Measurements from ENCODE around the gene BTBD8. TPM values are rescaled to one million over a fixed set of nuclear protein-coding genes. Genes with fewer than 3 reads are reported as not detected.

Gene BTBD8
- total RNA-seq, 4 donors from 2014 or later, result 0.90 to 5.7 (median 3.4) TPM

DNA sequence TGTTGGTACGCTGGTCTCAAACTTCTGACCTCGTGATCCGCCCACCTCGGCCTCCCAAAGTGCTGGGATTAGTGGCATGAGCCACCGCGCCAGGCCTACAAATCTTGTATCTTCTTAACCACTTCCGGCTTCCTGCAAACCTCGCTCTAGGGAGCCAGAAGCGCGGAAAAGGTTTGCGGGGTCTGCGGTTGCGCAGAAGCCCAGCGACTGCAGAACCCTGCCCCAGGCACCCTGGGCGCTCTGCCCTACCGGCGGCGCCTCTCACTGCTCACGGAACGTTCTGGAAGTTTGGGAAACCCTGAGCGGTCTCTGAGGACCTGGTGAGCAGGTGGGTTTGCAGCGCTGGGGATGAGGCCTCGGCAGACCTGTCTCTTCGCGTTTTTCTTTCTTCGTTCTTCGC is 137.6 kb downstream of the BTBD8 start, which contains the start of gene C1orf146:
TSS of gene C1orf146 (plus strand) at position 195 of the 400 bp plus-strand sequence. CDS start 13,506 bp downstream, outside the sequence.
- DNase-seq (no peak), ATAC-seq (no peak)
- intact Hi-C loops (cut with DNase I; ENCODE audit: low total_unique reads), result no loop called here
- Histone ChIP-seq H3K4me3 (no peak within 1 kb of the TSS), H3K9me3 (no peaks in the 10 kb centered on the region), H3K36me3 (no peaks in the 10 kb centered on the region), H3K27ac (no peak within 1 kb of the TSS), H3K4me1 (no peaks in the 10 kb centered on the region), H3K27me3 (no peaks in the 10 kb centered on the region)
- TF ChIP-seq, protein P1, sequence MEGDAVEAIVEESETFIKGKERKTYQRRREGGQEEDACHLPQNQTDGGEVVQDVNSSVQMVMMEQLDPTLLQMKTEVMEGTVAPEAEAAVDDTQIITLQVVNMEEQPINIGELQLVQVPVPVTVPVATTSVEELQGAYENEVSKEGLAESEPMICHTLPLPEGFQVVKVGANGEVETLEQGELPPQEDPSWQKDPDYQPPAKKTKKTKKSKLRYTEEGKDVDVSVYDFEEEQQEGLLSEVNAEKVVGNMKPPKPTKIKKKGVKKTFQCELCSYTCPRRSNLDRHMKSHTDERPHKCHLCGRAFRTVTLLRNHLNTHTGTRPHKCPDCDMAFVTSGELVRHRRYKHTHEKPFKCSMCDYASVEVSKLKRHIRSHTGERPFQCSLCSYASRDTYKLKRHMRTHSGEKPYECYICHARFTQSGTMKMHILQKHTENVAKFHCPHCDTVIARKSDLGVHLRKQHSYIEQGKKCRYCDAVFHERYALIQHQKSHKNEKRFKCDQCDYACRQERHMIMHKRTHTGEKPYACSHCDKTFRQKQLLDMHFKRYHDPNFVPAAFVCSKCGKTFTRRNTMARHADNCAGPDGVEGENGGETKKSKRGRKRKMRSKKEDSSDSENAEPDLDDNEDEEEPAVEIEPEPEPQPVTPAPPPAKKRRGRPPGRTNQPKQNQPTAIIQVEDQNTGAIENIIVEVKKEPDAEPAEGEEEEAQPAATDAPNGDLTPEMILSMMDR (IDR thresholded peaks at IDR 0.05 in 4 of 5, conservative IDR thresholded peaks at IDR 0.05 in 1 of 5), result no peak
- no peak for TF ChIP-seq POLR2A (IDR thresholded peaks at IDR 0.05)
- in situ Hi-C loops (cut with MboI; ENCODE audit: low sequenced_read_pairs in 4 of 4), result no loop called here

DNA sequence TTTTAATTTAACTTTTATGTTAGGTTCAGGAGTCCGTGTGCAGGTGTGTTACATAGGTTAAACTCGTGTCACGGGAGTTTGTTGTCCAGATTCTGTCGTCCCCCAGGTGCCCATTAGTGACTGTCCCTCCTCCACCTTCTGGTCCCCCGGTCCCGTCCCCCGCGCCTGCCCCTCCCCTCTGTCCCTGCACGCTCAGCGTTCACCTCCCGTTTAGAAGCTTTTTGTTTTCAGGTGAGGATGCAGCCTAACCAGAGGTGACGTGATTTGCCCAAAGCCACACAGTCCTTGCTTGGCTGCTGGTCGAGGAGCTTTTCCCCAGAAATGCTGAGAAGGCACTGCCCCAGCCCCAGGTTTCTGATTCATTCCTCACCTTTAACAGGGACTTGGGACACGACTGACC is 138.4 kb downstream of the BTBD8 start:
- Histone ChIP-seq H3K4me1 (no peaks in the 10 kb centered on the region), H3K36me3 (no peaks in the 10 kb centered on the region), H3K27me3 (no peaks in the 10 kb centered on the region), H3K4me3 (no peak overlapping the region), H3K9me3 (no peaks in the 10 kb centered on the region), H3K27ac (no peak overlapping the region)
- intact Hi-C loops (cut with DNase I; ENCODE audit: low total_unique reads) (no loop called here), in situ Hi-C loops (cut with MboI; ENCODE audit: low sequenced_read_pairs in 4 of 4) (no loop called here)
- ATAC-seq, result no peak
- DNase-seq, result no peak
- TF ChIP-seq, protein P1 (IDR thresholded peaks at IDR 0.05 in 4 of 5, conservative IDR thresholded peaks at IDR 0.05 in 1 of 5), result no peak
- TF ChIP-seq POLR2A (IDR thresholded peaks at IDR 0.05), result no peak

GRCh38 chr1:92219028-92219427 is 138.9 kb downstream of the BTBD8 start:
- intact Hi-C loops (cut with DNase I; ENCODE audit: low total_unique reads) (no loop called here), in situ Hi-C loops (cut with MboI; ENCODE audit: low sequenced_read_pairs in 4 of 4) (no loop called here)
- H3K4me3 ChIP-seq, result no peak overlapping the region
- no peaks in the 10 kb centered on the region for H3K4me1 ChIP-seq
- ATAC-seq, result no peak
- no peaks in the 10 kb centered on the region for H3K27me3 ChIP-seq
- H3K36me3 ChIP-seq, result no peaks in the 10 kb centered on the region
- no peak for DNase-seq
- no peak overlapping the region for H3K27ac ChIP-seq
- TF ChIP-seq, protein P1 (IDR thresholded peaks at IDR 0.05 in 4 of 5, conservative IDR thresholded peaks at IDR 0.05 in 1 of 5), result no peak
- TF ChIP-seq POLR2A (IDR thresholded peaks at IDR 0.05), result no peak
- H3K9me3 ChIP-seq, result no peaks in the 10 kb centered on the region

GRCh38 chr1:92228401-92228800 is 148.3 kb downstream of the BTBD8 start:
- no peaks in the 10 kb centered on the region for H3K36me3 ChIP-seq
- H3K27me3 ChIP-seq, result no peaks in the 10 kb centered on the region
- in situ Hi-C loops (cut with MboI; ENCODE audit: low sequenced_read_pairs in 4 of 4) (no loop called here), intact Hi-C loops (cut with DNase I; ENCODE audit: low total_unique reads) (no loop called here)
- no peaks in the 10 kb centered on the region for H3K9me3 ChIP-seq
- TF ChIP-seq, protein P1 (IDR thresholded peaks at IDR 0.05 in 4 of 5, conservative IDR thresholded peaks at IDR 0.05 in 1 of 5), result no peak
- no peak for DNase-seq
- ATAC-seq, result no peak
- no peaks in the 10 kb centered on the region for H3K4me1 ChIP-seq
- no peak overlapping the region for H3K27ac ChIP-seq
- H3K4me3 ChIP-seq, result no peak overlapping the region

- Histone ChIP-seq H3K9me3 (no peaks in the 10 kb centered on the region), H3K27me3 (no peaks in the 10 kb centered on the region), H3K4me3 (no peak overlapping the region), H3K36me3 (no peaks in the 10 kb centered on the region), H3K27ac (no peak overlapping the region), H3K4me1 (no peaks in the 10 kb centered on the region)
- TF ChIP-seq, protein P1 (IDR thresholded peaks at IDR 0.05 in 4 of 5, conservative IDR thresholded peaks at IDR 0.05 in 1 of 5), result no peak
- ATAC-seq (no peak), DNase-seq (no peak)
- in situ Hi-C loops (cut with MboI; ENCODE audit: low sequenced_read_pairs in 4 of 4), result no loop called here
- intact Hi-C loops (cut with DNase I; ENCODE audit: low total_unique reads), result no loop called here
These were observed 150.6 kb downstream of the BTBD8 start for GRCh38 chr1:92230736-92231135.

All from gastrocnemius medialis (tissue), 4 donors.